Stimulated activated CD4-positive, alpha-beta T cell treated with anti-CD3 and anti-CD28 coated beads, Interleukin-15, amount 100 ng/mL, for 1 hour (primary cell): ENCODE measurements around the gene BRSK1.

Experiments
- DNase-seq, 2 donors: peaks; one replicate each; pipeline ENCODE4 v3.0.0-alpha.2; 2020; ENCODE audit warnings: low read depth in 1 of 2, low spot score in 1 of 2

Gene BRSK1

DNA sequence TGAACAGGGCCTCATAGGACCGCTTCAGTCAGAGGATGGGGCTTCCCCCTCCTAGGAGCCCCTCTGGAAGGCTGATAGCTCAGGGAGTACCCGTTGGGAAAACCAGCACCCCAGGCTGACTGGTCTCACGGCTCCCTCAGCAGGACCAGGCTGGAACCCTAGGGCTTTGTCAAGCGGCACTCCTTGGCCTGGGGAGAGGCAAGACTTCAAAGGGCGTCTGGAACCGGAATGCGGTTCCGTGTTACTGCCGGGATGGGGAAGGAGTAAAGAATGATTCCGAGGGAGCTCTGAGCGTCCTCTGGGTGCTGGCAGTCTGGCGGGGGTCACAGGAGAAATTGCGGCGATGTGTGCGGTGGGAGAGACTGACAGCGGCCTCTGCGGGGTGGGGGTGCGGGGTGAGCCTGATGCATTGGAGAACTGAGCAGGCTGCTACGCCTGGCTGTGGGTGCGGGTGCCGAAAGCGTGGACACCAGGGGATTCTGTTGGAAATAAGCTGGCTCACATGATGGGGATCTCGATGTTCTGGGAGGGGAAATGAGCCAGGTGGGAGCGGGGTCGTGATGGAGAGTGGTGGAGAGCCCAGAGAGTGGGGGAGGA is 68.8 kb downstream of the BRSK1 start:
- DNase-seq: no peak

DNA sequence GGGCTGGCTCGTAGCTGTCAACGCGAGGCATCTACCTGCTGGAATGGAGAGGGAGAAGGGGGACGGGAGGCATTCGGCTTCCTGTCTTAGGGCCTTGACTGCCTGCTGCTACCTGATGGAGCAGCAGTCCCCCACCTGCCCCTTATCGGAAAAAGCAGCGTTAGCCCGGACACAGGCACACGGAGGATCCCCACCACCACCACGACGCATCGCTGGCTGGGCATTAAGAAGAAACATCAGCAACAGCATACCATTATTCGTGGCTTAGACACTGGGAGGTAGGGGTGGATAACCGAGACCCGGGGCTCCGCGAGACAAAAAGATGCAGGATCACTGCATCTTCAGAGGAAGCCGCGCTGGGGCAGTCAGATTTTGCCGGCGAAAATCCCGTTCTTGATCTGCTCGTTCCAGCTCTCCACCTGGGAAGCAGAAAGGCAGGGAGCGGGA is 69.6 kb downstream of the BRSK1 start:
- DNase-seq: no peak

DNA sequence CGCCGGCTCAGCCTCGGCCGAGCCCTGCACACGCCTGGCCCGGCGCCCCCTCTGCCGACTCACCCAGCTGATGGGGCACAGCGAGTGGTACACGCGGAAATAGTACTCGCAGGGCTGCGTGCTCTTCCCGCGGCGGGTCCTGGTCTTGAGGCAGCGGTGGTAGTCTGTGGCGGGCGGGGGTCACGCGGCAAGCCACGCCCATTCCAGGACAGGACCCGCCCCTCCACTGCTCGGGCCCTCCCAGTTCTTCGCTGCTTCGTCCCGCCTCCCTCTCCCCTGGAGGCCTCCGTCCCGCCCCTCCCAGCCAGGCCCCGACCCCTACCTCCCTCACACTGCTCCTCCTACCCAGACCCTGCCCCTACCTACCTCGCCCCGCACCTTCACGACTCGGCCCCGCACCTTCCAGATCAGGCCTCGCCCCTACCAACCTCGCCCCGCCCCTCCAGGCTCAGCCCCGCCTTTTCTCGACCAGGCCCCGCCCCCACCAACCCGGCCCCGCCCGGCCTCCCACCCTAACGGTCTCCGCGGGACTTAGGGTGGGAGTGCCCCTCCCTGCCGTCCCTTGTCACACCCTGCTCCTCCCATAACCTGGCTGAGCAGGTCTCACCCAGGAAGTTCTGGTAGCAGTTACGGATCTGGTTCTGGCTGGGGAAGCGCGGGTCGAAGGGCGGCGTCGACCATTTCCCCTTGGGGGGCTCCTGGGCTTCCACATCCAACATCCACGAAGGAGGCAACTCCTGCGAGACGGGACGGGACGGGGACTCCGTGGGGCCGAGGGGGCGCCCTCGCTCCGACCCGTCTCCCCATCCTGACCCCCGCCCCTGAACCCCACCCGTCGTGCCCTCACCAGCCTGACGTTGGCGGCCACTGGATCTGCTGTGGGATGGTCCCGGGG is 70.3 kb downstream of the BRSK1 start:
- peak; percentile 34 to 49 for DNase-seq

DNA sequence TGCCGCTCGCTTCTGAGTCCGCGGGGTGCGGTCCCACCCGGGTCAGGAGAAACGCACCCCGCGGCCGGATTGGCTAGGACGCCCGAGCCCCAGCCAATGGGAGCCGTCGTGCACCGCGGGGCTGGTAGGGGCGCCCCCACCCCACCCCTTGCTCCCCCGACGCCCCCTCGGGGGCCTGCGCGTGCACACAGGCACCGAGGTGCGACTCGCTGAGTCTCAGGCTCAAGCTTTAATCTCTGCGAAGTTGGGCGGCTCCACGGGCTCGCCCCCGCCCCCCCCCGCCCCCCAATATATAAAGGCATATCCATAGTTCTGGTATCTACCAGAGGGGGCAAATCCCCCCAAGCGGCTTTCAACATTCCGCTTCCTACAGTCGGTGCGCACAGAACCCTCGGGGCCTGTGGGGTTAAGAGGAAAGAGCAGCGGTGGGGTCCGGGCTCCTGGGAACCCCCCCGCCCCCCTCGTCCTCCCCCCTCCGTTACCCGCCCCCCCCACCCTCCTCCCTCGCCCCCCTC is 71.0 kb downstream of the BRSK1 start, which contains the start of gene COX6B2:
COX6B2 (minus strand) TSS at position 22 of the 515 bp plus-strand sequence. CDS start 198 bp downstream, outside the sequence.
- no peak for DNase-seq

DNA sequence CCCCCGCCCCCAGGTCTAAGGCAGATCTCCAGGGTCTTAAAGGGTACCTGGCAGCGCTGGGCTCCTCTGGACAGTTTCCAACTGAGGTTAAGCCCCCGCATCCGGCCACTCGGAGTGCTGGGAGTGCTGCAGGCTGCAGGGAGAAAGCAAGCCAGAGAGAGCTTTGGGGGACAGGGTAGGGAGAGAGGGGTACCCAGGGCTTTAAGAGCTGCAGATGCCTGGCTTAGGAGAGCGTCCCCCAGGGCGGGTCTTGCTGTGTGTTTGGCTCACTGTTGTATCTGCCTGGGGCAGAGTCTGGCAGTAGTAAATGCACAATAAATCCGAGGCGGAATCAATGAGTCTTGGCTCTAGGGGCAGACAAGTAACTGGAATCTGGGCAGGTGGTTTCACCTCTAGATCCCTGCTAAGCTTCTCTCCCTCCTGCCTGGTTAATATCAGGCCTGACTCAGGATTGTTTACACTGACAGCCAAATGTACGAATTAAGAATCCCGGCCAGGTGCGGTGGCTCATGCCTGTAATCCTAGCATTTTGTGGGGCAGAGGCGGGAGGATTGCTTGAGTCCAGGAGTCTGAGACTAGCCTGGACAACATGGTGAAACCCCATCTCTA is 71.5 kb downstream of the BRSK1 start:
- DNase-seq: no peak

DNA sequence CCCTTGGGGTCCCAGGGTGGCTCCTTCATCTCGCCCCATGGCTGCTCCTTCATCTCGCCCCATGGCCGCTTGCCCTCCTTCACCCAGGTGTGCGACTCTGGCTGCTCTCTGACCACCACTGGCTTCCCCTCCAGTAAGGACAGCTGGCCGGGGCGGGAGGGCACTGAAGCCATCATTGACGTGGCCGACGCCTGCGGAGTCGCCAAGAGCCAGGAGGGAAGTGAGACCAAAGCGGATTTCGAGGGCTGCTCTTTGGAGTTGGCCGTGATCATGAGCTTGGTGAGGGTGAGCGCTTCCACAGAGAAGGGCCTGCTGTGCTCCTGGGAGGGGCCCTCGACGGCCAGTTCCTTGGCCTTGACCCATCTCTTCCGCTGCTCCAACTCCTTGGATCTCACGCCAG is 74.7 kb downstream of the BRSK1 start:
- no peak for DNase-seq

DNA sequence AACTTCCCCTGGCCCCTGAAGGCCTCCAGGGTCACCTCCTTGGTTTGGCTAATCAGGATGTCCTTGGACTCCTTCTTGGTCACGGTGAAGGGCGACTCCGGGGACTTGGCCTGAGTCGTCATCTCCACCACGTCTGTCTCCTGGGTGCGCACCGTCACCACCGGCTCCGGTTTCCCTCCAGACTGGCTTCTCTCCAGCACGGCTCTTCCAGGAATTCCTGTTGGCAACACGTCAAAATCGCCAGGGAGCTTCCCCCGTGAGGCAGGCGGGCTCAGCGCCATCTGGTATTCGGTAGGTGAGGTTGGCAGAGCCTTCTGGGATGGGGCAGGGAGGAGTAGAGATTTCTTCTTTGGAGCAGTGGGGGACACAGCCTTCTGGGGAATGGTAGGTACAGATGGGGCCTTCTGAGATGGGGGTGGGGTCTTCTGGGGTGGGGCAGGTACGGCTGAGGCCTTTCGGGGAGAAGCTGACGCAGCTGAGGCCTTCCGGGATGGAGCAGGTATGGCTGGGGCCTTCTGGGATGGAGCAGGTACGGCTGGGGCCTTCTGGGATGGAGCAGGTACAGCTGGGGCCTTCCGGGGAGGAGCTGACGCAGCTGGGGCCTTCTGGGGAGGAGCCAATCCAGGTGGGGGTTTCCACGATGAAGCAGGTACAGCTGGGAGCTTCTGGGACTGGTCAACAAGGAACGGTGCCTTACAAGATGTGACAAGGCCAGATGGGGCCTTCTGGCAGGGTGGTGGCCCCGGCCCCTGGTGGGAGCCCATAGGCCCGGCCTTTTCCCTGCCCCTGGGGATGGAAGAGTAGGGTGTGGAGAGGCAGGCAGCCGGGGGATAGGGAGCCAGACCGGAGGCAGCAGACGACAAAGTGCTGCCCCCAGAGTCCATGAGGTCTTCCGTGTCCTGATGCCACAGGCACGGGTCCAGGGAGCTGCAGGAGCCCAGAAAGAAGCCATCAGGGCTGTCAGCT is 75.4 kb downstream of the BRSK1 start:
- no peak for DNase-seq

DNA sequence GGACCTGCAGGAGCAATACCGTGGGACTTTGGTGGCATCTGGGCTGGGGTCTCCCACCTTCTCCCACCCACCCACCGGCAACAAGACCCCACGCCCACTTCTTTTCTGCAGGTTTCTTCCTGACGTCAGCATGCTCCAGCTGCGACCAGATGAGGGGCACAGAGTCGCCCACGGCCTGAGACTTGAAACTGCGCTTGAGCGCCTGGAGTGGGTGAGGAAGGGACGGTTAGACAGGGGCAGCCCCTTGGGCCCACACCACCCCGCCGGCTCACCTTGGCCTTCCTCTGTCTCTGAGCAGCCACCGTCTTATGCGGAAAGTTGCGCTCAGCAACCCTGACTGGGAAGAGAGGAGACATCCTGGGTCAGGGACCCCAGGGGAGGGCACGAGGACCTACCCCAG is 77.1 kb downstream of the BRSK1 start:
- DNase-seq: no peak
